GM21526 (cell line): ENCODE measurements around the gene TTC7B.

Source experiments
- ATAC-seq: cut with Tn5 transposase; IDR thresholded peaks from one replicate; pipeline ENCODE4 v1.9.1; 2021; ENCODE audit warnings: moderate library complexity; ENCODE audit not compliant: unreplicated experiment, low FRiP score

The TTC7B gene

DNA sequence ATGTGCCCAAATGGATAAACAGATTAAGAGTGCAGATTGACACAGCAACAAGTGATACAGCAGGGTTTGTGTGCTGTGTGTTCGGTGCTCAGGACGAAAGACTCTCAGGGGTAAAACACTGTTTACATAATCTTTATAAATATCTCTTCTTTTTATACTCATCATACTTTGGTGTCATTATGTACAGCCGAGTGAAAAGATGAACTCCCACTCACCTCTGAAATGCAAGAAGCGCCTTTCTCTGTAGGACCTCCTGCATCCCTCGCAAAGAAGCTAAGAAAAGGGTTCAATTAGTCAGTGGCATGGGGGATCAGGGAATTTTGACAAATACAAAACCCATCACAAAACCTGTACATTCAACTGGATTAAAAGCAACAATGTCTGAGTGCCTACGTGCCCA, 163.6 kb downstream of the TTC7B start:
- ATAC-seq: no peak

DNA sequence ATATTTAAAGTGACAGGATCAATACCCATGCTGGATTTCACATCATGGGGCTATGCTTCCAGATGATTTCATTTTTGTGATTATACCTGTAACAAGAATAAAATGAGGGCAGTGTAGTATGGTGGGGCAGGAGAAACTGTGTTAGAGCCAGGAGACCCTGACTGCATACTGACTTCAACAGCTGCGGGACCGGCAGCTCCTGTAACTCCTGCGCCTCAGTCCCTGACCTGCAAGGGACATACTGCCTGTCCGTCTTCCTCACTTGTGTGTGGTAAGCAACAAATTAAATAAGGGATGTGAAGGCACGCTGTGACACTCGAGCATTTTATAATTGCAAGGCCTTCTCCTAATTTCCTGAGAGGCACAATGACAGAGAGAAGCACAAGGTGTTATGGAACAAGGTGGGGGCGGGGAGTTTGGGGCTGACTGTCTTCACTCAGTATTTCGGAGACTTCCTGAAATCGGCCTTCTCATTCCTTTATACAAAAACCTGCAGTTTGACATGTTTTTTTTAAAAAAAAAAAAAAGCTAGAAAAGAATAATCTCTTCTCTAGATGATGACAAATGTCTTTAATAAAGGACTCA, 164.2 kb downstream of the TTC7B start:
- no peak for ATAC-seq

DNA sequence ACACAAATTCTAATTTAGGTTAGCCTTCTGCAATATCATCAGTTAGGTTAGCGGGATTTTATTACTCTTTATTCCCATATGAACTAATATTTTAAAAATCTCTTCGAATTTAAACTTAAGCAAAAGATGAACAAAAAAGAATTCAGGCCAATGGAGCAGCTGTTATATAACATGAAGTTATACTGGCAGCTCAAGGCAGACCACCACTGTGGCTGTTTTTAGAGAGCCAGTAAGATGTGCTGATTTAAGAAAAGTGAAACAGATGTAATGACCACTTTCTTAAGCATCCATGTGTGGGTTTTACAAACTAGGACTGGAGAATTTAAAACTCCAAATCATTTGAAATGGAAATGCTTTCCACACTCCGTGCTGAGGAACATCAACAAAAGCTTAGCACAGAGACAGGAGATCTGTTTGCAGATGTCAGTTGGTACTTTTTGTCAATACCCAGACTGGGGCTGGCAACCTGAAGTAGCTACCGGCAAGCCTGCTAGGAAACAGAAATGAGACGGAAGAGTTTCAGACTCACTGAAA, 164.9 kb downstream of the TTC7B start:
- ATAC-seq: no peak

DNA sequence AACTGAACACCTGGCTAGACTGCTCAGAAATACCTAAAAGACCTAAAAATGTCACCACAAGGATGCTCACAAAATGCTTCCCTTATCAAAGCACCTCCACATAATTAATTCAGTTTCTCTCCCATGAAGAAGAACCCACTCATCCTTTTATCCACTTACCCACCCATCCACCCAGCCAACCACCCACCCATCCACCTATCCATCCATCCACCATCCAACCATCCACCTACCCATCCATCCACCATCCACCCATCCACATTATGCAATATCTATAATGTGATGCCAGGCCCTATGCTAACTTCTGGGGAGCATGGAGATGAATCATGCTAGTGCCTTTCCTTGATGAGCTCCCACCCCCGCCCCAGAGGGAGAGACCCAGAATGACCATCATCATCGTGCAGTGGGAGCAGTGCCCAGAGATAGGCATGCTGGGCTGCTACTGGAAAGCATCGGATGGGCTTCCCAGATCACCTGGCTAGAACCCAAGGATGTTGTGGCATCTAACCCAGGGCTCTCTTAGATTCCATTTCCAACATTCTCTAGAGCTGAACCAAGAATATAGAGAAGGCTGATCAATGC, 166.6 kb downstream of the TTC7B start:
- no peak for ATAC-seq

DNA sequence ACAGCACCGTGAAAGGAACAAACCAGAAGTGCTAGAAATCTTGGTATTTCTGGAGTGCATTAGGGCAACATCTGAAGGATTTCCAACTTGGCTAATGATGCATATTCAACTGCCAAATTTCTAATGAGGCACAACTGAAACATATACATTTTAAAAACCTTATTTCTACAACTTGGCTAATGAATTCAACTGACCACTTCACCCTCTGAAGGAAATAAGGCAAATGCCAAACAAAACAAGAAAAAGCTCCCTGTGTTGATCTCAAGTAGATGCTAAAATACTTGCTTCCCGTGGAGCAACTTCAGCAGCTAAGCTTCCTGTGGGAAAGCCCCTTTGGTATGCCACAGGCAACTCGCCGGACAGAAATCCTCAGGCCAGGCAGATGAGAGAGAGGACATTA, 167.1 kb downstream of the TTC7B start:
- ATAC-seq: no peak

DNA sequence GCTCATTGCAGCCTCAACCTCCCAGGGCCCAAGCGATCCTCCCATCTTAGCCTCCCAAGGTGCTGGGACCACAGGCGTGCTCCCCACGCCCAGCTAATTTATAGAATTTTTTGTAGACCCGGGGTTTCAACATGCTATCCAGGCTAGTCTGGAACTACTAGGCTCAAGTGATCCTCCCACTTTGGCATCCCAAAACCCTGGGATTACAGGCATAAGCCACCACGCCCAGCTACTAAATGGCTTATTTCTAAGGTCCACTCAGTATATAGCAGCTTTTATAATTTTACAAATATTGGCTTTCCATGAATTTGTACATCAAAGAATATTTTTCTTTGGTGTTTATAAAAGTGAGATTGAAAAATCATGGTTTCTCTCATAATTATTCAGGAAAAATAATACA, 167.8 kb downstream of the TTC7B start:
- ATAC-seq: no peak

DNA sequence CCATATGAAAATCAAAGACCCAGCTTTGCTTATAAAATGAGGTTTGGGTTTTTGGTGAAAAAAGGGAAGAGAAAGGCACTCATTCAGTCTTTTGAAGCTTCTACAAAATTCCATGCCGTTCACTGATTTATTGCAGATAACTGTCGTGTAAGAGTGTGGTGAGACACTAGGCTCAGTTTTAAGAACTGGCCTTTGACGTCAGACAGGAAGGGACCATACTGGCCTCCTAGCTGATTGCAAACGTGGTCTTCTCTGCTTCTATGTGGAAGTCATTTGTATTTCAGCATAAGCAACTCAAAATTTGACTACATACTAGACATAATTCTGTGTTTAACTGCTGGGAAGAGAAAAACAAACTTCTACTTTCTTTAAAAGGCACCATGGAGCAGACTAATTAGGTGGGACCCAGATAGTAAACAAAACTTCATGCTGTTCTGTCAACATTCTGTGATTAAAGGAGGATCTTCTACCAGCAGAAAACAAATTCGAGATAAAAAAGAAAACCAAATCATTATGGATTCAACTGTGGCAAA, 168.7 kb downstream of the TTC7B start:
- no peak for ATAC-seq

DNA sequence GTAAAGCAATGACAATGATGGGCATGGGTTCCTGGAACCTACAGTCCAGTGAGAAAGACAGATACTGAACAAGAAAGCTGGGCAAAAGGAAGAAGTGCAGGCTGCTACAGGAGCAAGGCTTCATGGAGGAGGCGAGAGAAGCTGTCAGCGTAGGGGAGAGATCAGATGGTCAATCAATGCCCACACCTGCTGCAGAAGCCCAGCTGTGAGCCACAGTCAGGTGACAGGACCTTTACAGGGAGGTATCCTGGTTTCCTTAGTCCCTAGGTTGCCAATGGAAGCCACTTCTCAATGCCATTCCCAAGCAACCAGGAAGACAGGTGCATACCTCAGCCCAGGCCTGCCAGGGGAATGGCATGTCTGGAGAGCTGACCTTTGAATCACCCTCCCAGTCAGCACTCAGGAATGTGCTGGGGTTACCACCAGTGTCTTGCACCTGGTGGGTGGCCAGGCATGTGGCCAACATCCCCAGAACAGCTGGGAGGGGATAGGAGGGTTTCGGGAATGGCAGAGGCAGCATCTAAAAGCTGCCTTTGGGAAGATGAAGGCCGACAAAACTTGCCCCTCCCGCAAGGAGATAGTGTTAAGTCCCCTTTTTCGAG, 170.3 kb downstream of the TTC7B start:
- no peak for ATAC-seq

DNA sequence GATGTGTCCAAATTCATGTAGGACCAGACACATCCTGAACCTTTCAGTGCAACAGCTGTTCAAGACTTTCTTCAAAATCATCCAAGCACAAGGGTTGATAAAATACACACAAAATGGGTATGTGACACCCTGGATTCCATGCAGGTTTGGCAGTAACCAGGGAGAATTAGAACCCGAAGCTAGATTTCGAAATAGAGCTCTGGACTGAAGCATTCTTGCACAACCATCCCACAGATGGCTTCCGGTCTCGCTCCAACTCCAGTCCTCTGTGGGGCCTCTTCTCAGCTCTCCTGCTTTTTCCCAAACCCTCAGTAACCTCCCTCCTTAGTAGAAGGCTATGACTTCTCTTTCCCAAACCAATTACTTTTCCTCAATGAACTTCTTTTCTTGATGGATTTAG, 171.3 kb downstream of the TTC7B start:
- ATAC-seq: no peak

DNA sequence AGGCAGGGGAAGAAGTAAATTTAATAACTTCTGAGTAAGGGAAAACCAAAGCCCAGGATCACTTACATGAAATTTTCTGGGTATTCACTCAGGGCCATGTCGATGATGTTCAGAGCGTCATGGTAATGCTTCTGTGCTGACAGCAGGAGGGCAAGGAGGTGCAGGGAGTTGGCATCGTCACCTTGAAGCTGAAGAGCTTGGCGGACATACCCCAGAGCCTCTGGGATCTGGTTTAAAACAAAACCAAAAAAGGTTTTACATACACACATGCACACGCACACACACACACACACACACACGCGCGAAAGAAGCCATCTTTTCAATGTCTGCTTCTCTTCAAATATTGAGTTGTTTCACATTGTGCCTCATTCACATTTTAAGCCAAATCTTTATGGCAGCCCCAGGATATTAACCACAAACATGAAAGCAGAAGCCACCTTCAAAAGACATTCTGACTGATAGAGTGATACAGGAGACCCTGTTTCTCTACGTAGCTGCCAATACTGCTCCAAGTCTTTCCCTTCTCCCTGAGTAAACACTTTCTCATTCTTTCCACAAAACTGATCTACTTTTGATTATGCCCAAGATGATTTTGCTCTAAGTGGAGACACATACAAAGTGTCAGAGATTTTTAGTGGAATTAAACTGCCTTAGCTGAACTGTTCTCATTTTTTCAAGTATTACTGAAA, 172.1 kb downstream of the TTC7B start:
- no peak for ATAC-seq

DNA sequence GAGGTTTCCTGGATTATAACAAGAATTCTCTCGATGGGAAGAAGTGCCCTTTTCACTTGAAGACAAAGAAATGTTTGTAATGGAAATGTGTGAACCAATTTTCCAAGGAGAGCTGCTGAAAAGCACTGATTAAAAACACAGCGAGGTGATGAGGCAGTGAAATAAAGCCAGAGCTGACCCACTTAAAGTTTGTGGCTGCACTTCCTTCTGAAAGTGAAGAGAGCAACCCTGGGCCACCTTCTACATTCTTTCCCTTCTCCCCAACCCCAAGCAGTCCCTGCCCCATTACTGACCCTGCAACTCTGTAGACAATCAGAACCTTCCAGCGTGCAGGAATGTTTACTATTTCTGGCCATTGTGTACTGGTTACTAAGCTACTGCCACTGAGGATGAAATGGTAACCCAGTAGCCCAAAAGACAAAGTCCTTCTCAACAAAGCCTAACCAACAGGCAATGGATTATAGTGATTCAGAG, 173.9 kb downstream of the TTC7B start:
- ATAC-seq: no peak

DNA sequence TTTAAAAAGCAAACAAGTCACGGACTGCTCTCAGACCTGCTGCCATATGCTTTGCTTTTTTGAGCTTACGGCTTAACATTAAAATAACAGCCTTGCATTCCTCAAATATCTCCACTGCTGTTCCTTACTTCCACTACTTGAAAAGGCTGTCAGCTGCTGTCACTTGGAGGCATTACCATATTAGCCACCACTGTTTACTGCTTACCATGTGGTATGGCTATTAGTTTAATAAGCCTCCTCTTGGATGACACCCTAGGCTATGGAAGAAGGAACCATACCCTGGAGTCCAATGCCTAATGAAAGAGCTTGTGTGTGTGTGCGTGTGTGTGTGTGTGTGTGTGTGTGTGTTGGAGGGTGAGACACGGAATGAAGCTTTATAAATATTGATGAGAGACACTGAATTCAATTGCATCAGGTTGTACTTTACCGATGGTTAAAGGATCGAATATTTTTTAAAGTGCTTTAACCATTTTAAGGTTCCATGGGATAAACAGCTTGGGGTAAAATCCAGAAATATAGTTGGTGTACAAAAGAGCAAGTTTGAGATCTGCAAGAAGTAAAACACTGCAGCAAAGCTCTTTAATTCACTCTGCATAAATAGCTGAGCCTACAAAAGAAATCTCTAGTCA, 174.5 kb downstream of the TTC7B start:
- ATAC-seq: no peak

DNA sequence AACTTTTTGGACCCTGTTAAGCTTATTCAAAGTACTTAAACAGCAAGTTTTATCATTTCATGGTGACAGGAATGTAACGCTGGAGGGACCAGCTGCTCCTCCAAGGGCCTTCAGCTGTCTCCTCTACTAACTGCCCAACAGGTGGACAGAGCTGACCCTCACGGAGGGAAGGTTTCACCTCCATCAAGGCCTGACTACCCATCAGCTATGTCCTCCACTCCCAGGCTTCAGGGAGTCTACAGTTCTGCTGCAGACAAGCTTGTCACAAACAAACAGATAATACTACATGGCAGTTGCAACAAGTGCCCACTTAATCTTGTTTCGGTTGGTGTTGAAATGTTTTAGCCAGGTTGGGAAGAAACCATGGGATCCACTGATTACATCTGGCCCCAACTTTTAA, 175.1 kb downstream of the TTC7B start:
- no peak for ATAC-seq

DNA sequence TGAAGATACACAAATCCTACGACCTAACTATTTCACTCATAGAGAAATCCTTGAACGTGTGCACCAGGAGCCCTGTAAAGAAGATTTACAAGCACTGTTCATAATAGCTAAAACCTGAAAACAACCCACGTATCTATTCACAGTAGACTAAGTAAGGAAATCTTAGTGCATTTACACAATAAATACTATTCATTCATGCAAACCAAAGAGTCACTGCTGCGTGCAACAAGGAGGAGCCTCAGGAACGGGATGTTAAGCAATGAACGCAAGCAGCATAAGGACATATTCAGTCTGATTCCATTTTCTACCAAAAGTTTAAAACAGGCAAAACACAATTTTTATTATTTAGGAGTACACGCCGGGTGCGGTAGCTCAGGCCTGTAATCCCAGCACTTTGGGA, 176.6 kb downstream of the TTC7B start:
- no peak for ATAC-seq

DNA sequence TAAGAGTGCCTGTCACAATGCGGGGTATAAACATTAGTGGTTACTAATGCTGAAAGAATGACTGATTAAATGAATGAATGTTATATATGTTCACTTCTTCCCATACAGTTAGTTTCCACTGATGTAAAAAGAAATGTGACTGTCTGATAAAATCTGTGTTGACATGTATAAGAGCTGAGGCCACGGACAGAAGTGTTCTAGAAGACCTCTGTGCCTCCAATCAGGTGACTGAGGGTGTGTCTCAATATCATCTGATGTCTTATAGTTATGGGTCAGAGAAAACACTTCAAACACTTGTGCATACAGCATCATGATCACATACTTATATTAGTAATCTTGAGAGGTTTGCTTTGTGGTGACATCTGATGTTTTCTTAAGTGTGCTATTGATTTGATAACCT, 183.4 kb downstream of the TTC7B start:
- ATAC-seq: no peak

DNA sequence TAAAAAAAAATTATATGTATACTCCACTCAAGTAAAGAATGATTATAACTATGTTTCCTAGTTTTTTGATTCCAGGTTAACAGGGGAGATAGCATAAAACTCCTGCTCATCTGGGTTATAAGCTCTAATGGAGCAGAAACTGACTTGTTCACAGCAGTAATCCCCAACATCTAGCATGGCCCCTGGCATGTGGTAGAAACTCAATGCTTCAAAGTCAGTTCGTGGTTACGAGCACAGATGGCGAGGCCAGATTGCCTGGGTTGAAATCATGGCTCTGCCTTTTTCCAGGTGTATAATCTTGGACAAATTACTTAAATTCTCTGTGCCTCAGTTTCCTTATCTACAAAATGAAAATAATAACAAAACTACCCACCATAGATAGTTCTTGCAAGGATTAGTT, 183.8 kb downstream of the TTC7B start:
- no peak for ATAC-seq

DNA sequence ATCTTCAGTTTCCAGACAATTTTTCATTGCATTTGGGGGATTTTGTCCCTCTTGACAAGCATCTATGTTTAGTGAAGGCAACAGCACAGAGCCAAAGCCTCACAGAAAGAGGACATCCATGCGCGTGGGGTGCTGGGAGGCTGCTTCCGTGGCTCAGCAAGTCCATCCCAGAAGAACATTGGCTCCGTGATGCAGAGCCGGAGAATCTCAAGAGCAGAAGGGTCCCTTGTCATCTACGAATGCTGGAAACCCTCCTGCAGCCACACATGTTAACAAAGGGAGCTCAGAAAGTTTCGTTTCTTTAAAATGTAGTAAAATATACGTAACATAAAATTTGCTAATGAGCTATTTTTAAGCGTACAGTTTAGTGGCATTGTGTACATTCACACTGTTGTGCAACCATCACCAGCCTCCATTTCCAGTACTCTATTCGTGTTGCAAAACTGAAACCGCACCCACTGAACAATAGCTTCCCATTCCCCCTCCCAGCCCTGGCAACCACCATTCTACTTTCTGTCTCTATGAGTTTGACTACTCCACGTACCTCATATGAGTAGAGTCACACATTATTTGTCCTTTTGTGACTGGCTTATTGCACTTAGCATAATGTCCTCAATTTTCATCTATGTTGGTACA, 185.9 kb downstream of the TTC7B start:
- ATAC-seq: no peak

DNA sequence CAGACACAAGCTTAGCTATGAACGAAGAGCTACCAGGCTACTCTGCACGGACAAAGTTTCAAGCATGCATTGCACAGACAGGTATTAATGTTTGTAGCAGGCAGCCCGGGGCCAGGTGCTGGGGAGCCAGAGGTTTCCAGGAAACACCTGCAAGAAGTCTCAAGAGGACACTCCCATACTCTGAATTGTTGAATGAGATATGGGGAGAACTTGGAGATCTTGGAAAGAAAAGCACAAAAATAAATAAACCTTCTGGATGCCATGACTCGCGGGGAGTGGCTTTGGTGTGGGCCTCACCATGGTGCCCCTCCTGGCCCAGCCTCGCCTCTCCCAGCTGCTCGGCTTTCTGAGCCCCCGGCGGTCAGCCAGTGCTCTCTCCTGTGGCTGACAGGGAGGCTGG, 186.8 kb downstream of the TTC7B start:
- ATAC-seq: no peak

DNA sequence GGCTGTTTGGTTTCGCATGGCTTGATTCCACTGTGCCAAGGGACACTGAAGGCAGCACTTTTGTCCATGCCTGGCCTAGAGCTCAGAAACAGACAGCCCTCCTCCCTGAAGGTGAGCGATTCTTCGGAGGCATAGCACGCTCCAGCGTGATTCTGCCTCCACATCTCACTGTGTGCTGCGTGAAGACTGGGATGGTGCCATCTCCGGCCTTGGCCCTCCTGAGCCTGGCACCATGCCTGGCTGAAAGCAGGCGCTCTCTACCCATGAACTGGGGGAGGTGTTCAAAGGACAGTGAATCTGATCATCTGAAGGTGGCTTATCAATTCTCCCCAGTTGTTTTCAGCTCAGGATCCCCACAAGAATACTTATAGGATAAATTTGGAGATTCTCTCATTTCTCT, 187.4 kb downstream of the TTC7B start:
- ATAC-seq: no peak

DNA sequence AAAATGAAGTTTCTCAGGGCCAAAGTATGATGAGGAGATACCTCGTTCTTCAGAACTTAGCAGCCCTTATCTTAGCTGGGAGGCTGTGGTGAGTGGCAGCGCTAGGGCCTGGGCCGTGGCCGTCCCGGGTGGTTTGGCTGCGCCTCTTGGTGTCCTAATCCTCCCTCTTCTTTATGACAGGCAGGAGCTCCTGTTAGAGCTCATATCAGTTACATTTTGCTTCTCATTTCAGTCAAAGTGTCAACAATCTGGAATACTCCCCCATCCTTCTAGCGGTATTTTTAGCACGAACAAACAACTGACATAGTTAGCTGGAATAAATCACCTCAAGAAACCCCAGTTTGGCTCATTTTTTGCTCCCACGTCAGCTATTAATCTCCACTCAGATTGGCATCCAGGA, 188.8 kb downstream of the TTC7B start:
- no peak for ATAC-seq
